Peyer's patch (tissue), 4 donors: Measurements from ENCODE around the gene CELF1. TPM values are rescaled to one million over a fixed set of nuclear protein-coding genes. Genes with fewer than 3 reads are reported as not detected.

Experiments used
- DNase-seq, 3 donors: peaks; one replicate each; pipeline ENCODE4 v3.0.0-alpha.2; 2017 to 2019
- H3K27ac ChIP-seq, 4 donors: fragments of 200-600 bp; sonication (generic); one replicate each; pipeline ENCODE4 v1.5.1; 2016 to 2019
- H3K27me3 ChIP-seq, 2 donors: fragments of 200-600 bp; sonication (generic); one replicate each; pipeline ENCODE4 v1.5.1; 2019
- H3K36me3 ChIP-seq, 3 donors: fragments of 200-600 bp; sonication (generic); one replicate each; pipeline ENCODE4 v1.5.1; 2016 to 2019
- H3K4me1 ChIP-seq, 4 donors: fragments of 200-600 bp; sonication (generic); one replicate each; pipeline ENCODE4 v1.5.1; 2016 to 2019
- H3K4me3 ChIP-seq, 4 donors: fragments of 200-600 bp; sonication (generic); 1 replicate in 3 of 4; 2 replicates in 1 of 4; pipeline ENCODE4 v1.5.1; 2016 to 2019; ENCODE audit warnings: mild to moderate bottlenecking in 1 of 4
- H3K9me3 ChIP-seq, 4 donors: fragments of 200-600 bp; sonication (generic); one replicate each; pipeline ENCODE4 v1.5.1; 2016 to 2019; ENCODE audit warnings: mild to moderate bottlenecking in 1 of 4
- POLR2A ChIP-seq, 2 donors: fragments of 450-650 bp; IDR thresholded peaks; one replicate each; pipeline ENCODE4 v1.5.1; 2017; ENCODE audit warnings: antibody characterized with exemption in 2 of 2, mild to moderate bottlenecking in 2 of 2, moderate library complexity in 2 of 2
- total RNA-seq, 4 donors: library from RNA; depleted of rRNA; stranded (reverse); fragments of >200 nt; gene quantifications; one replicate each; pipeline ENCODE4 v1.1.0, GENCODE V29; 2016
- TF ChIP-seq, protein P1 (sequence below), 6 experiments: fragments of 450-650 bp in 4 of 6; fragments of 200-600 bp in 2 of 6; sonication (generic) in 1 of 6; IDR thresholded peaks; one replicate each; pipeline ENCODE4 v1.5.1; 2017 to 2019; ENCODE audit warnings: antibody characterized with exemption in 6 of 6, mild to moderate bottlenecking in 3 of 6, moderate library complexity in 1 of 6

CELF1 gene
- total RNA-seq, 4 donors from 2014 or later, result 90.7 to 134 (median 121) TPM

GRCh38 chr11:47443028-47443700 is 109.8 kb downstream of the CELF1 start:
- no peak for DNase-seq
- no peak overlapping the region for H3K27ac ChIP-seq
- no peaks in the 10 kb centered on the region for H3K4me1 ChIP-seq
- H3K36me3 ChIP-seq, result no peaks in the 10 kb centered on the region
- no peaks in the 10 kb centered on the region for H3K9me3 ChIP-seq
- H3K27me3 ChIP-seq, result no peaks in the 10 kb centered on the region
- TF ChIP-seq, protein P1, sequence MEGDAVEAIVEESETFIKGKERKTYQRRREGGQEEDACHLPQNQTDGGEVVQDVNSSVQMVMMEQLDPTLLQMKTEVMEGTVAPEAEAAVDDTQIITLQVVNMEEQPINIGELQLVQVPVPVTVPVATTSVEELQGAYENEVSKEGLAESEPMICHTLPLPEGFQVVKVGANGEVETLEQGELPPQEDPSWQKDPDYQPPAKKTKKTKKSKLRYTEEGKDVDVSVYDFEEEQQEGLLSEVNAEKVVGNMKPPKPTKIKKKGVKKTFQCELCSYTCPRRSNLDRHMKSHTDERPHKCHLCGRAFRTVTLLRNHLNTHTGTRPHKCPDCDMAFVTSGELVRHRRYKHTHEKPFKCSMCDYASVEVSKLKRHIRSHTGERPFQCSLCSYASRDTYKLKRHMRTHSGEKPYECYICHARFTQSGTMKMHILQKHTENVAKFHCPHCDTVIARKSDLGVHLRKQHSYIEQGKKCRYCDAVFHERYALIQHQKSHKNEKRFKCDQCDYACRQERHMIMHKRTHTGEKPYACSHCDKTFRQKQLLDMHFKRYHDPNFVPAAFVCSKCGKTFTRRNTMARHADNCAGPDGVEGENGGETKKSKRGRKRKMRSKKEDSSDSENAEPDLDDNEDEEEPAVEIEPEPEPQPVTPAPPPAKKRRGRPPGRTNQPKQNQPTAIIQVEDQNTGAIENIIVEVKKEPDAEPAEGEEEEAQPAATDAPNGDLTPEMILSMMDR (IDR thresholded peaks at IDR 0.05), result no peak
- no peak for TF ChIP-seq POLR2A (IDR thresholded peaks at IDR 0.05)
- H3K4me3 ChIP-seq, result no peak overlapping the region

GRCh38 chr11:47442514-47442913 is 110.4 kb downstream of the CELF1 start:
- Histone ChIP-seq H3K4me1 (no peaks in the 10 kb centered on the region), H3K36me3 (no peaks in the 10 kb centered on the region), H3K4me3 (no peak overlapping the region), H3K27me3 (no peaks in the 10 kb centered on the region), H3K9me3 (no peaks in the 10 kb centered on the region), H3K27ac (no peak overlapping the region)
- no peak for DNase-seq
- no peak for TF ChIP-seq POLR2A (IDR thresholded peaks at IDR 0.05)
- TF ChIP-seq, protein P1 (IDR thresholded peaks at IDR 0.05), result no peak

- TF ChIP-seq, protein P1 (IDR thresholded peaks at IDR 0.05), result no peak
- no peak for TF ChIP-seq POLR2A (IDR thresholded peaks at IDR 0.05)
- no peaks in the 10 kb centered on the region for H3K27me3 ChIP-seq
- H3K36me3 ChIP-seq, result no peaks in the 10 kb centered on the region
- no peaks in the 10 kb centered on the region for H3K9me3 ChIP-seq
- H3K4me1 ChIP-seq, result no peaks in the 10 kb centered on the region
- no peak overlapping the region for H3K27ac ChIP-seq
- H3K4me3 ChIP-seq, result no peak overlapping the region
- DNase-seq, result no peak
These were observed 111.5 kb downstream of the CELF1 start for GRCh38 chr11:47441421-47441820.

DNA sequence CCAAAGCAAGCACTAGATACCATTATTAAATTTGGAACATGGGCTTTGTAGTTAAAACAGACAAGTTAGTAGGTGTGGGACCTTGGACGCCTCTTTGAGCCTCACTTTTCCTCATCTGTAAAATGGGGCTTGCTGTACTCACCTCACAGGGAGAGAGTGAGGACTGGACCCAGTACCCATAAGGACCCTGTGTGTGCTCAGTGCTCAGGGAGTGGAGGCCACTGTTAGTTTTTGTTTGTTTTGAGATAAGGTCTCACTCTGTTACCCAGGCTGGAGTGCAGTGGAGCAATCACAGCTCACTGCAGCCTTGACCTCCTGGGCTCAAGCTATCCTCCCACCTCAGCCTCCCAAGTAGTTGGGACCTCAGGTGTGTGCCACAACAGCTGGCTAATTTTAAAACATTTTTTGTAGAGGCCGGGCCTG is 112.9 kb downstream of the CELF1 start:
- Histone ChIP-seq H3K9me3 (no peaks in the 10 kb centered on the region), H3K27me3 (no peaks in the 10 kb centered on the region), H3K4me1 (no peaks in the 10 kb centered on the region), H3K27ac (no peak overlapping the region), H3K4me3 (no peak overlapping the region), H3K36me3 (no peaks in the 10 kb centered on the region)
- no peak for TF ChIP-seq POLR2A (IDR thresholded peaks at IDR 0.05)
- TF ChIP-seq, protein P1 (IDR thresholded peaks at IDR 0.05), result no peak
- DNase-seq, result no peak

GRCh38 chr11:47438721-47439120 is 114.2 kb downstream of the CELF1 start:
- DNase-seq, result no peak
- Histone ChIP-seq H3K9me3 (no peaks in the 10 kb centered on the region), H3K36me3 (no peaks in the 10 kb centered on the region), H3K27me3 (no peaks in the 10 kb centered on the region), H3K4me3 (no peak overlapping the region), H3K27ac (no peak overlapping the region), H3K4me1 (no peaks in the 10 kb centered on the region)
- TF ChIP-seq, protein P1 (IDR thresholded peaks at IDR 0.05), result no peak
- TF ChIP-seq POLR2A (IDR thresholded peaks at IDR 0.05), result no peak
